T-helper 17 cell (primary cell): Measurements from ENCODE around the gene ADAMTS2. TPM values are rescaled to one million over a fixed set of nuclear protein-coding genes. Genes with fewer than 3 reads are reported as not detected.

Experiments used
- ATAC-seq: fragments of 150-1000 bp; cut with Tn5 transposase; 2 replicates; pipeline ENCODE4 v1.10.0; 2021; ENCODE audit warnings: mild to moderate bottlenecking, moderate library complexity
- DNase-seq, 3 donors: peaks; one replicate each; pipeline versions ENCODE4 v3.0.0 to v3.0.0-alpha.2; 2020 to 2021
- H3K9me3 ChIP-seq: one replicate; pipeline ENCODE4 v1.7.0; 2013; ENCODE audit warnings: low read length, mild to moderate bottlenecking; ENCODE audit not compliant: control insufficient read depth, poor library complexity, severe bottlenecking
- H3K27ac Mint-ChIP-seq: one replicate; pipeline ENCODE4 v1.8.0; 2022; ENCODE audit warnings: mild to moderate bottlenecking, moderate library complexity, mixed read lengths
- H3K27me3 Mint-ChIP-seq: one replicate; pipeline ENCODE4 v1.8.0; 2022; ENCODE audit warnings: mixed read lengths
- H3K36me3 Mint-ChIP-seq: one replicate; pipeline ENCODE4 v1.8.0; 2022; ENCODE audit warnings: low read depth, mixed read lengths
- H3K4me1 Mint-ChIP-seq: one replicate; pipeline ENCODE4 v1.8.0; 2022; ENCODE audit warnings: mild to moderate bottlenecking, mixed read lengths
- H3K4me3 Mint-ChIP-seq: one replicate; pipeline ENCODE4 v1.8.0; 2022; ENCODE audit warnings: mild to moderate bottlenecking, moderate library complexity, mixed read lengths
- total RNA-seq, 4 donors: library from RNA in 2 of 4; stranded (reverse) in 2 of 4; gene quantifications; one replicate each; pipeline ENCODE4 v1.2.3 and lab custom pipeline; 2022 to 2026

Gene ADAMTS2
- total RNA-seq, 2 donors from 2014 or later = not detected

GRCh38 chr5:179256328-179257175 lies 88.7 kb downstream of the ADAMTS2 start:
- ATAC-seq = no peak
- H3K4me1 Mint-ChIP-seq = no peaks in the 10 kb centered on the region
- DNase-seq = no peak
- peaks cover 6% of the 10 kb centered on the region for H3K27me3 Mint-ChIP-seq
- H3K36me3 Mint-ChIP-seq = no peaks in the 10 kb centered on the region
- no peak overlapping the region for H3K27ac Mint-ChIP-seq
- H3K9me3 ChIP-seq = no peaks in the 10 kb centered on the region
- no peak overlapping the region for H3K4me3 Mint-ChIP-seq

- H3K36me3 Mint-ChIP-seq = no peaks in the 10 kb centered on the region
- no peak overlapping the region for H3K27ac Mint-ChIP-seq
- H3K4me3 Mint-ChIP-seq = no peak overlapping the region
- peaks cover 6% of the 10 kb centered on the region for H3K27me3 Mint-ChIP-seq
- ATAC-seq = no peak
- DNase-seq = no peak
- no peaks in the 10 kb centered on the region for H3K9me3 ChIP-seq
- H3K4me1 Mint-ChIP-seq = no peaks in the 10 kb centered on the region
Measured at GRCh38 chr5:179255527-179256327, 89.5 kb downstream of the ADAMTS2 start.

- DNase-seq = no peak
- H3K9me3 ChIP-seq = no peaks in the 10 kb centered on the region
- H3K36me3 Mint-ChIP-seq = no peaks in the 10 kb centered on the region
Measured at GRCh38 chr5:179254638-179255271, 90.5 kb downstream of the ADAMTS2 start.

GRCh38 chr5:179253730-179254129 lies 91.5 kb downstream of the ADAMTS2 start:
- Mint-ChIP-seq H3K27me3 (peaks cover 6% of the 10 kb centered on the region), H3K27ac (no peak overlapping the region), H3K4me1 (no peaks in the 10 kb centered on the region), H3K36me3 (no peaks in the 10 kb centered on the region), H3K4me3 (no peak overlapping the region)
- H3K9me3 ChIP-seq = no peaks in the 10 kb centered on the region
- ATAC-seq (no peak), DNase-seq (no peak)

More at GRCh38 chr5:179254638-179255271, 90.5 kb downstream of the ADAMTS2 start:
- peaks cover 6% of the 10 kb centered on the region for H3K27me3 Mint-ChIP-seq
- ATAC-seq = no peak
- no peak overlapping the region for H3K27ac Mint-ChIP-seq
- H3K4me3 Mint-ChIP-seq = no peak overlapping the region
- H3K4me1 Mint-ChIP-seq = no peaks in the 10 kb centered on the region

GRCh38 chr5:179251276-179251969 lies 93.8 kb downstream of the ADAMTS2 start:
- H3K4me1 Mint-ChIP-seq = no peaks in the 10 kb centered on the region
- H3K9me3 ChIP-seq = no peaks in the 10 kb centered on the region
- peaks cover 5% of the 10 kb centered on the region for H3K27me3 Mint-ChIP-seq
- no peaks in the 10 kb centered on the region for H3K36me3 Mint-ChIP-seq
- DNase-seq (no peak), ATAC-seq (no peak)
- H3K27ac Mint-ChIP-seq = no peak overlapping the region
- no peak overlapping the region for H3K4me3 Mint-ChIP-seq

- H3K9me3 ChIP-seq = no peaks in the 10 kb centered on the region
- H3K4me1 Mint-ChIP-seq = no peaks in the 10 kb centered on the region
- ATAC-seq = no peak
- no peak overlapping the region for H3K4me3 Mint-ChIP-seq
- DNase-seq = no peak
- H3K36me3 Mint-ChIP-seq = no peaks in the 10 kb centered on the region
- H3K27ac Mint-ChIP-seq = no peak overlapping the region
- H3K27me3 Mint-ChIP-seq = no peaks in the 10 kb centered on the region
Measured at GRCh38 chr5:179250561-179251225, 94.6 kb downstream of the ADAMTS2 start.

- H3K9me3 ChIP-seq = no peaks in the 10 kb centered on the region
- no peak overlapping the region for H3K4me3 Mint-ChIP-seq
- H3K36me3 Mint-ChIP-seq = no peaks in the 10 kb centered on the region
- no peak for ATAC-seq
- no peaks in the 10 kb centered on the region for H3K4me1 Mint-ChIP-seq
- peaks cover 6% of the 10 kb centered on the region for H3K27me3 Mint-ChIP-seq
- DNase-seq = no peak
- H3K27ac Mint-ChIP-seq = no peak overlapping the region
Measured at GRCh38 chr5:179246227-179246626, 99.0 kb downstream of the ADAMTS2 start.

- H3K27me3 Mint-ChIP-seq = peaks cover 6% of the 10 kb centered on the region
- H3K4me1 Mint-ChIP-seq = no peaks in the 10 kb centered on the region
- no peaks in the 10 kb centered on the region for H3K9me3 ChIP-seq
- H3K36me3 Mint-ChIP-seq = no peaks in the 10 kb centered on the region
- ATAC-seq (no peak), DNase-seq (no peak)
- H3K4me3 Mint-ChIP-seq = no peak overlapping the region
- no peak overlapping the region for H3K27ac Mint-ChIP-seq
Measured at GRCh38 chr5:179245031-179245430, 100.2 kb downstream of the ADAMTS2 start.

- Mint-ChIP-seq H3K4me1 (no peaks in the 10 kb centered on the region), H3K27ac (no peak overlapping the region), H3K36me3 (no peaks in the 10 kb centered on the region), H3K4me3 (no peak overlapping the region), H3K27me3 (peaks cover 6% of the 10 kb centered on the region)
- no peaks in the 10 kb centered on the region for H3K9me3 ChIP-seq
- ATAC-seq = no peak
- DNase-seq = no peak
Measured at GRCh38 chr5:179244044-179244443, 101.2 kb downstream of the ADAMTS2 start.

- Mint-ChIP-seq H3K27ac (no peak overlapping the region), H3K36me3 (no peaks in the 10 kb centered on the region), H3K4me3 (no peak overlapping the region), H3K4me1 (no peaks in the 10 kb centered on the region), H3K27me3 (peaks cover 6% of the 10 kb centered on the region)
- H3K9me3 ChIP-seq = no peaks in the 10 kb centered on the region
- DNase-seq = no peak
- ATAC-seq = no peak
Measured at GRCh38 chr5:179243333-179243732, 101.9 kb downstream of the ADAMTS2 start.

- ATAC-seq (no peak), DNase-seq (no peak)
- no peaks in the 10 kb centered on the region for H3K36me3 Mint-ChIP-seq
- no peaks in the 10 kb centered on the region for H3K4me1 Mint-ChIP-seq
- H3K27ac Mint-ChIP-seq = no peak overlapping the region
- no peak overlapping the region for H3K4me3 Mint-ChIP-seq
- H3K9me3 ChIP-seq = no peaks in the 10 kb centered on the region
- peaks cover 6% of the 10 kb centered on the region for H3K27me3 Mint-ChIP-seq
Measured at GRCh38 chr5:179242676-179243075, 102.6 kb downstream of the ADAMTS2 start.

- H3K36me3 Mint-ChIP-seq = peaks cover 3% of the 10 kb centered on the region
- no peaks in the 10 kb centered on the region for H3K4me1 Mint-ChIP-seq
- no peak for DNase-seq
- H3K4me3 Mint-ChIP-seq = no peak overlapping the region
- H3K27me3 Mint-ChIP-seq = peaks cover 10% of the 10 kb centered on the region
- H3K9me3 ChIP-seq = no peaks in the 10 kb centered on the region
- no peak for ATAC-seq
- no peak overlapping the region for H3K27ac Mint-ChIP-seq
Measured at GRCh38 chr5:179241764-179242370, 103.4 kb downstream of the ADAMTS2 start.
